HG03045 (cell line): ENCODE measurements around the gene CHRNA4.

ENCODE experiments used
- ATAC-seq: cut with Tn5 transposase; IDR thresholded peaks from one replicate; pipeline ENCODE4 v1.9.1; 2021; ENCODE audit warnings: mild to moderate bottlenecking, moderate library complexity; ENCODE audit not compliant: unreplicated experiment

The CHRNA4 gene

DNA sequence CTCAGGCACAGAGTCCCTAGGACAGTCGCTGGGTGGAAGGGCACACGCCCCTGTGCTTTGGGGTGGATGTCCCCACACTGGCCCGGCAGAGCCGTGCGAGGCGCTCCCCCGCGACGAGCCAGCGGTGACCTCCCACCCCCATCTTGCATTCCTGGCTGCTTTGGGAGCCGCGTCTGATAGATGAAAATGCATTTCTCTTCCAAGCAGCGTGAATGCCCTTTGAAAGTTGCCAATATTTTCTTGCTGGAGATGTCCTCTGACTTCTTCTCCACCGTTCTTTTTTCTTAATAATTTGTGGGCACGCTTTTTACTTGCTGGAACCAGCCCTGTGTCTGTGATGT, 38.2 kb downstream of the CHRNA4 start:
- no peak for ATAC-seq

DNA sequence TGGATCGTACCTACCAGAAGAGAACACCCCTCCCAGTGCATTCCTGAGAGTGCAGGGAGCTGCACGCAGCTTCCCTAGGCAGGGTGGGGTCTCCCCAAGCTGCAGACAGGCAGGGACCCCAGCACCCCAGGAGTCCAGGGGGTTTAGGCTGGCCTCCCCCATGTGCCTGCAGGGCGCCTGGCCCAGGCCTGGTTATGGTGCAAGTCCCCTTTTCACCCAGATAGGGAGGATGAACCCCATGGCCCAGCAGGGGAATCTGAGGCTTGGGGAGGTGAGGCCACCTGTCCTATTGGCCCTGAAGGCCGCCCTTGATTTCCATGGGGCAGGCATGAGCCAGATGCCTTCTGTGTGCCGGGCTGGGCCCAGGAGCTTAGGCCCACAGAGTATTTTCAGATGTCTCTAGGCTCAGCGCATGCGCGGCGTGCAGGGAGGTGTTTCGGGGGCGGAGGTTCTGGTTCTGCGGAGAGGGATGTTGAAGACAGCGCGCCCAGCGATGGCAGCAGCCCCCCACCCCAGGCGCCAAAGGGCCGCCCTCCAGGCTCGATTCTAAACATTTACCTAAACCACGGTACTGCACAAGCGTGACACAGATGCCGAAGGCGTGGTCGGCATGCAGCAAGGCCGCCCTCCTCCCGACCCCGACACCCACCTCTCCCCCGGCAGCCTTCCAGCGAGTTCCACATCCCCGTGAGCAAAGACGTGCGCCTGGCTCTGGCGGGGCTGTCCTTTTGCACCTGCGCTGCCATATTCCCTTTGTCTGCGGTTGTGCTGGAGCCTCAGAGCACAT, 38.8 kb downstream of the CHRNA4 start:
- ATAC-seq = no peak

DNA sequence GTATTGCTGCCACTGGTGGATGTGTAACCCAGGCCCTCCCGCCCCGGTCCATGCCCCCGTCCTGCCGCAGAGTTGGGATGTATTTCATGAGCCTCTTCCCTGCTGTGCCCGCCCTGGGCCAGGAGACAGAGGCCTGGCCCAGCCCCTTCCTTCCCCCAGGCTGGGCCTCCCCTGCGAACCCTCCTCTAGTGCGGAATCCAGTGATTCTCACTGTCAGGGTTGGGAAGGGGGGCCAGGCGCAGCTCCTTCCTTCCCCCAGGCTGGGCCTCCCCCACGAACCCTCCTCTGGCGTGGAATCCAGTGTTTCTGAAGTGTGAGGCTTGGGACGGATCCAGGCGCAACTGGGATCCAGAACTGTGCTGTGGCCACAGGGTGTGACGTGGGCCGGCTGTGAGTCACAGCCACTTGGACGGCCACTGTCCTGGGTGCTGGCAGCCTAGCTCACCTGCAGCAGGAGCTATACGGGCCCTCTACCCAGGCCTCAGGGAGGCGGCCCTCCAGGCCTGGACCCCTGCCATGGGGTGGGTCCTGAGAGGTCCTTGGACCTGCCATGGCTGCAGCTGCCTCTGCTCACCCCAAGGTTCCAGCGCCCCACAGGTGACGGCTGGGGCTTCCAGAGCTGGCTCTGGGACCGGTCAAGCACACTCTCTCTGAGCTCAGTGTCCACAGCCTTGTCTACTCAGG, 39.9 kb downstream of the CHRNA4 start:
- ATAC-seq = no peak

DNA sequence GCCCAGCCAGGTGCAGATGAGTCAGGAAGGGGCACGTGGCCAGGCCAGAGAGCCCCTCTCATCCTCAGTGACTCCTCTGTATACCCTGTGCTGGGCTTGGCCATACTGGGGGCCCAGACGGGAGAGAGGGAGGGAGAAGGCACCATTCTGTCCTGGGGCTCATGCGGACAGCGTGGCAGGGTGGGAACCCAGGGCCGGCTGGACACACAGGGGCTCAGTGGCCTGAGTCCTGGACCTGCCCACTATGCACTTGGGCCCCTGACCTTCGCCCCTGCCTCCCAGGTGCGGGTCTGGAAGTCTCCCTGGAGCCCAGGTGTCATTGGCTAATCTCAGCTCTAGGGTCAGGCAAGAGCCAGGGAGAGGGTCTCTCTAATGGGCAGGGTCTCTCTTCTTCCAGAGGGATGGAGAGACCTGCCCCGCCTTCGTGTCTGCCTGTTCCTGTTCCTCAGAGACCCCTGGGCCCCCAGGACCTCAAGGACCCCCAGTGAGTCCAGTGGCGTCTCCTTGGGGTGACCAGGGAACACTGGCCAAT, 40.5 kb downstream of the CHRNA4 start:
- no peak for ATAC-seq

DNA sequence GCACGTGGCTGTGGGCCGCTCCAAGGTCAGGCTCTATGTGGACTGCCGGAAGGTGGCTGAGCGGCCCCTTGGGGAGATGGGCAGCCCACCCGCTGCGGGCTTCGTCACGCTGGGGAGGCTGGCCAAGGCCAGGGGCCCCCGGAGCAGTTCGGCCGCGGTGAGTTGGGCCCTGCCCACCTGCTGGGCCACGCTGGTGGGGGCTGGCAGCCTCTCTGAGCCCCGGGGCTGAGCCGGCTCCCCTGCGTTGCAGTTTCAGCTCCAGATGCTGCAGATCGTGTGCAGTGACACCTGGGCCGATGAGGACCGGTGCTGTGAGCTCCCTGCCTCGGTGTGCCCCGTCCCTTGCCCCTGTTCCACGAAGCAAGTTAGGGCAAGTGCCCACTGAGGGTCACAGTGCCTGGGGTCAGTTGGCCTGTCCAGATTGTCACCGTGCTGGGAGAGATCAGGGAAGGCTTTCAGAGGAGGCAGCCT, 41.1 kb downstream of the CHRNA4 start:
- no peak for ATAC-seq

DNA sequence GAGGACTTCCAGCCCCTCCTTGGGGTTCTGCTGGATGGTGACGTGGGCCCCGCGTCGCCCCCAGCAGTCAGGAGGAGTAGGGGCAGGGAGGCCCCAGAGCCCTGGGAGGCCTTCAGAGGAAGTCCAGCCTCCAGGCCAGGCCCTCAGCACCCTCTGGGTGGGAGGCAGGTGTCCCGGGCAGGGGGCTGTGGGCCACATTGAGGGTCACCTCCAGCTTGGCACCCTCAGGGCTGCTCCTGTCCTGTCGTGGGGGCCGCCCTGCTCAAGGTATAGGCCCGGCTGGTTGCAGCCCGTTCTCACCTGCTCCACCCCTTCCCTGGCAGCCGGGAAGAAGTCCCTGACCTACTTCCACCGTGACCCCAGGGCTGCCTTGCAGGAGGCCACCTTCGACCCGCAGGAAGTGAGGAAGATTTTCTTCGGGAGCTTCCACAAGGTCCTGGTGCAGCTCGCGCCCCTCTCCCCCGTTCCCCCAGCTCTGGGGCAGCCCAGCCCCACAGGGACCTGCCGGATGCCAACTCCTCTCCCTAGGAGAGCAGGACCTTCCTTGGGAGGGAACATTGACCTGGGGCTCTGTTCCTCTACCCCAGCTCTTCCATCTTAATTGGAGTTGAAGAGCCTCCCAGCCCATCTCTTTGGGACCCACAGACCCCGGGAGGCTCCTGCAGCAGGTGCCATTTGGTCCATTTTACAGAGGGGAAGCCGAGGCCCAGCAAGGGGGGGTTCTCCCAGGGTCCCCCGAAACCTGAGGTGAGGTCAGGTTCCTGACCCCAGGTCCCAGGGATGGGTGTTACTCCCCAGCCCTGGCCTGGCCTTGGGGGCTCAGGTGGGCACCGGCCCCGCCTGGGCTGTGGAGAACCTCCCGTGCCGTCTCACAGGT, 41.7 kb downstream of the CHRNA4 start:
- no peak for ATAC-seq

DNA sequence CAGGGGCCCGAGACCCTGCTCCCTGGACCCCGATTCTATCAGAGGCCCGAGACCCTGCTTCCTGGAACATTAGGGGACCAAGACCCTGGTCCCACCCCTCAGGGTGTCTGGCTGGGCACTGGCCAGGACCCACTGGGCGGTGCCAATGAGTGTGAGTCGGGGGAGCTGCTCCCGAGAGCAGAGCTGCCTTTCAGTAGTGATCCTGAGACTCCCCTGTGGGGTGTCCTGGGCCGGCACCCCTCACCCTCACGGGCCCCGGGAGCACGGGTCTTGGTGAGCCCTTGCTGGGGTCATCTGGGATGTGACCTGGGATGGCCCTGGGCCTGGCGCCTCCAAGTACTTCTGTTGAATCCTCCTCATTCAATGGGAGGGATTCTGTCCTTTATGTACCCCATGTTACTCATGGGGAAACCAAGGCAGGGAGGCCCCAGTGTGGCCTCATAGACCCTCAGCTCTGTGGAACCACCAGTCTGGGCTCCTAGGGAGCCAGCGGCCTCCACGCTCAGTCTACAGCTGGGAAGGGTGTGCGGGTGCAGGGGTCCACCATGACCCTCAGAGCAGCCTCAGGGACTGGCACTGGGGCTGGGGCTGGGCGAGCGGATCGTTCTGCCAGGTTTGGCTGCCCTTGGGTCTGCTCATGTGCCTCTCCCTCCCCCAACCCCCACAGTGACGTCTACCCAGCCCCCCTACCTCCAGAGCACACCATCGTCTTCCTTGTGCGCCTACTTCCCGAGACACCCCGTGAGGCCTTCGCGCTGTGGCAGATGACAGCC, 42.6 kb downstream of the CHRNA4 start:
- ATAC-seq = no peak

DNA sequence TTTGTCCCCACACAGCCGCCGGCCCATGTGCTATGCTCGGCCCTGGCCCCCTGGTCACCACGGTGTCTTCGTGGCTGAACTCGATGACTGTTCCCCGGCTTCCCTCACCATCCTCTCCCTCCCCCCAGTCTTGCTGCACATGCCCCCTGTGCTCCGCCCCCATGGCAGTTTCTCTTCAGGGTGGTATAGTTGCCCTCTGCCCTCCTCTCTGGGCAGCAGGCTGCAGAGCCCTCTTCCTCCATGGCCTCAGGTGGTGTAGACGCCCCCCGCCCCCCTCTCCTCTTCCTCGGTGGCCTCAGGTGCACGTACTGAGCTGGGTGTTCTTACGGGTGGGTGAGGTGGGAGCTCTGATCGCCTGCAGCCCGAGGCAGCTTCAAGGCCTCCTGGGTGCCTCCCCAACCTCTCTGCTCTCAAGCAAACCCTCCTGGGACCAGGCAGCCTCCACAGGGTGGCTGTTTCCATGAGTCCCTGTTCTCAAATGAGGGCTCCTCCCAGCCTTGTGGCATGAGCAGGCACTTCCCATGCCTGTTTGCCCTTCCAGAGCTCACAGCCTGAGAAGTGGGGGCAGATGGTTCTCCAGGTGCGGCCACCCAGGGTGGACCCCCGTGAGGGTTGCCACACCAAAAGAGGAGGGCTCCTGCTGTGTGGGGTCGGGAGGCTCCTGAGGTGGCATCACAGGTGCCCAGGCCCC, 43.4 kb downstream of the CHRNA4 start:
- ATAC-seq = no peak

DNA sequence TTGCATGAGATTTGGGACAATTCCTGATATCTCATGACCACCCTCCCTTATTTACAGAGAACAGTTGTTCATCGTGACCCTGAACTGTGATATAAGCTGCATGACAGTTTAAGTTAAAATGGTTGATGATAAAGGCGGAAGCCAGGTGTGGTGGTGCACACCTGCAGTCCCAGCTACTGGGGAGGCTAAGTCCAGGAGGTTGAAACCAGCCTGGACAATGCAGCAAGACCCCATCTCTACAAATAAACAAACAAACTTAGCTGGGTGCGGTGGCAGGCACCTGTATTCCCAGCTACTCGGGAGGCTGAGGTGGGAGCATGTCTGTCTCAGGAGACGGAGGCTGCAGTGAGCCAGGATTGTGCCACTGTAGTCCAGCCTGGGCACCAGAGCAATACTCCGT, 44.1 kb downstream of the CHRNA4 start:
- ATAC-seq = no peak

DNA sequence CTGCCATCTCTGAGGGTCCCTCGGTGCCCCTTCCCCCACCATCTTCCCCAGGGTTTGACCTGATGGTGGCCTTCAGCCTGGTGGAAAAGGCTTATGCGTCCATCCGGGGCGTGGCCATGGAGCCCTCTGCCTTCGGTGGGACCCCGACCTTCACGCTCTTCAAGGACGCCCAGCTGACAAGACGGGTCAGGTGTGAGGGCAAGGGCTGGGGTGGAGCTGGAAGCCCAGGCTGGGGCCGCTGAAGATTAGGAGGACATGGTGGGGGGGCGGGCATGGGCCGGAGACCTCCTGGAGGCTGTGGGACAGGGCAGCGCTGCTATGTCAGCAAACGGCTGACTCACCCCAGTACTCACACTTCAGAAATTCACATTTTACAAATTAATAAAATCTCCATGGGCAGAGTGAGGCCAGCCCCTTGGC, 44.6 kb downstream of the CHRNA4 start:
- ATAC-seq = no peak

DNA sequence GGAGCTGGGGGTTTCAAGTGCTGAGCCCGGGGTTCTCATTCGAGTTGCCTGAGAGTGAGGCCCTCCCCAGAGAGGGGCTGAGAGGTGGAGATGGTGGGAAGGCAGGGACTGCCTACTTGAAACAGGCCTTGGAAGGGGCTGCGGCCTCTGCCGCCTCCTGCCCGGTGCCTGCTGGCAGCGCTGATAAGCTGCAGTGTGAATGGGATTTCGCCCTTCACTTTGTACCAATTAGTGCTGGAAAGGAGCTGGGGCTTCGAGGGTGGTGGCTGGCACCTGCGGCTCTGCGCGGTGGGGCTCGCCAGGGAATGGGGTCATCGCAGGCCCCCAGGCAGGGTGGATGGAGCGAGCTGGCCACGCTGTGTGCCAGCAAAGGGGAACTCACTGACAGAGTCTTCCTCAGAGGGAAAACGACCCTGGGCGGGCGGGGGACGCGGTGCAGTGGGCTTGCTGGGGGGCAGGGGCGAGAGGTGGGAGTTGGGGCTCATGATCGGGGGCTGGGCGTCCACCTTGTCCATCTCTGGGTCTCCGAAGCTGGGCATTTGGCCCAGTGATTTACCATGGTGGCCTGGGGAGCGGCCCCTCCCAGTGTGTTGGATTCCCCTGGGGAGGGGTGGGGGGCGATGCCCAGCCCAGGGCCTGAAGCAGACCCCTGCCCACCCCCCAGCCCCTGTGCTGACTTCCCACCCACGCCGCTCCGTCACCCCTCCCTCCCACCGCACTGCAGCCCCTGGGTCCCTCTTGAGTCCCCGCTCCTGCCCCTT, 45.2 kb downstream of the CHRNA4 start:
- no peak for ATAC-seq

DNA sequence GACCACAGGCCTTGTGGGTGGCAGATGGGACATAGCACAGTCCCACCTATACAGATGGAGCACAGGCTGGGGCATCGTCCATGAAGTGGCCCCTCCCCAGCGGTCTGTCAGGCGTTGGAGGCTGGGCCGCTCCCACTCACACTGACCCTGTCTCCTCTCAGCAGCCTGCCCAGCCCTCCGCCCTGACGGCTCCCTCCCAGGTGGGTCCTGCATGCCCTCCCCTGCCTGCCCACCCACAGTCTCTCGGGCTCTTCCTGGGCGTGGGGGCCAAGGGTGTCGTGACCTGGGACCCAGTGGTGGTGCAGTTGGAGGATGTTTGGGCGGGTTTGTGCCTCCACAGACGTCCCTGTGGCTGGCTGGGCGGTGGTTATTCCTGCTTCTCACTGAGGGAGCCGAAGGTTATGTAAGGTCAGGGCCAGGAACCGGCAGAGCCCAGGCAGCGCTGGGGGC, 45.9 kb downstream of the CHRNA4 start:
- no peak for ATAC-seq

DNA sequence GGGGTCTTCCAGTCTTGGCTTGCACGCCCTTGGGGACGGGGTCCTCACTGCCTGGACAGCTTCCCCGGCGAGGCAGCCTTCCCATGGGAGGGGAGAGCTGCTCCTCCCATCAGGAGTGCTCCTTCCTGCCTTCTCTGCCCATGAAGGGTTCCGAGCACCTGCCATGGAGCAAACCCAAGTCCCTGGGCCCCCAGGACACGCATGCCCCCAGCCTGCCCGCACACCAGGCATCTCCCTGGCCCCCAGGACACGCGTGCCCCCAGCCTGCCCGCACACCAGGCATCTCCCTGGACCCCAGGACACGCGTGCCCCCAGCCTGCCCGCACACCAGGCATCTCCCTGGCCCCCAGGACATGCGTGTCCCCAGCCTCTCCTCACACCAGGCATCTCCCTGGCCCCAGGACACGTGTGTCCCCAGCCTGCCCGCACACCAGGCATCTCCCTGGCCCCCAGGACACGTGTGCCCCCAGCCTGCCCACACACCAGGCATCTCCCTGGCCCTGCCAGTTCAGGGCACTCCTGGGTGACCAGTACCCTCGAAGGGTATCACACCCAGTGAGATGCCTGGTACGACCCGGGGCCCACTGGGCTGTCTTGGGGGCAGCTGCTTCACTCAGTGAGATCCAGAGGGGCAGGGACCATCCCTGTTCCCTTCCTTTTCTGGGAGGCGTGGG, 46.4 kb downstream of the CHRNA4 start:
- no peak for ATAC-seq

DNA sequence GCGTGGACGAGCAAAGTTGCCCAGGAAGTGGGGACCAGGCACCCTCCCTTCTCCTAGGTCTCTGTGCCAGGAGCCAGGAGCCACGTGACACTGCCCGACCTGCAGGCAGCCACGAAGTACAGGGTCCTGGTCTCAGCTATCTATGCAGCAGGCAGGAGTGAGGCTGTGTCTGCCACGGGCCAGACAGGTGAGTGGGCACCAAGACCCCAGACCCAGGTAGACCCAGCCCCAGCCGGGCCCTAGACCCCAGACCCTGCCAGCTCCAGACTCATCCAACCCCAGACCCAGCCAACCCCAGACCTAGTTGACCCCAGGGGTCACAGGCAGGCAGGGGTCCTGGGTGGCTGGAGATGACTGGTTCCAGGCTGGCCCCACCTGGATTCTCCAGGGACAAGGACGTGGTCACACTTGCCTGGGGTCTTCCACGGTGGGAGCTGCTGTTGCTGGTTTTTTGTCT, 47.1 kb downstream of the CHRNA4 start:
- no peak for ATAC-seq

DNA sequence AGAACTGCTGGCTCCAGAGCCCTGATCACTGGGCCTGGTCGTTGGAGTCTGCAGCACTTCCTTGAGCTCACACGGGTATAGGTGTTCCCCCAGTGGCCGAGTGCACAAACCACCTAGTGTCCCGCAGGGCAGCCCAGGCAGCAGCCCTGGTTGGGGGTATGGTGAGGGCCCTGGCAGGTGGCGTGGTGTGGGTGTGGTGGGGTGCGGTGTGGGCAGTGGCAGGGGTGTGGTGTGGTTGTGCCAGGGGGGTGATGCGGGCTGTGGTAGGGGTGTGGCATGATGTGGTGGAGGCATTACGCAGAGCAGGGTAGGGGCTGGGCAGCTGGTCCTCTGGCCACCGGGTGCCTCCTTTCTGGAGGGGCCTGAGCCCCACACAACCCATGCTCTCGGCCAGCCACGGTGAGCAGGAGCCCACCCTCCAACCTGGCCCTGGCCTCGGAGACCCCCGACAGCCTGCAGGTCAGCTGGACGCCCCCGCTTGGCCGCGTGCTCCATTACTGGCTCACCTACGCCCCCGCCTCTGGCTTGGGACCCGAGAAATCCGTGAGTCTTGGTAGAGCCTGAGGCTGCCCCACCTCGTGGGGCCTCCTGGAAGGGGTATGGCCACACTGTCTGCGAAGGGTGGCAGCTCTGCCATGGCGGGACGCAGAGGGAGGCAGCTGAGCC, 47.7 kb downstream of the CHRNA4 start:
- no peak for ATAC-seq

DNA sequence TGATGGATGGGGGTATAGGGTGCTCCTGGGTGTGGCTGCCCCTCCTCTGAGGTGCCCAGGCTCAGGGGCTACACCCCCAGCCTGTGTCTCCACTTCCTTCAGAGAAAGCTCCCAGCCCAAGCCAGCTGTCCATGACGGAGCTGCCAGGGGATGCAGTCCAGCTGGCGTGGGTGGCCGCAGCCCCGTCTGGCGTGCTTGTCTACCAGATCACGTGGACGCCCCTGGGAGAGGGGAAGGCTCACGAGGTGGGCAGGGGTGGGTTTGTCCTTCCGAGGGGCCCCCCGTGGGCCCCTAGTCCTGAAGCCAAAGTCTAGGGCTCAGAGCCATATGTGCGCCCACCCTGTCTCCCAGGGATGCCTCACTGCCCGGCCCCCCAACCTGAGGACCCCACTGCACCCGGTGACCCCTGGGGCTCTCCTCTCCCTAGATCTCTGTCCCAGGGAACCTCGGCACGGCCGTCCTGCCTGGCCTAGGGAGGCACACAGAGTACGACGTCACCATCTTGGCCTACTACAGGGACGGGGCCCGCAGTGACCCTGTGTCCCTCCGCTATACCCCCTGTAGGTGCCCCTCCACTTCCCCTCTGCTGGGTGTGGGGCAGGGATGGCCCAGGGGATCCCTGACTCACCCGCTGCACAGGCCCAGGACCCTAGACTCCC, 48.3 kb downstream of the CHRNA4 start:
- no peak for ATAC-seq

DNA sequence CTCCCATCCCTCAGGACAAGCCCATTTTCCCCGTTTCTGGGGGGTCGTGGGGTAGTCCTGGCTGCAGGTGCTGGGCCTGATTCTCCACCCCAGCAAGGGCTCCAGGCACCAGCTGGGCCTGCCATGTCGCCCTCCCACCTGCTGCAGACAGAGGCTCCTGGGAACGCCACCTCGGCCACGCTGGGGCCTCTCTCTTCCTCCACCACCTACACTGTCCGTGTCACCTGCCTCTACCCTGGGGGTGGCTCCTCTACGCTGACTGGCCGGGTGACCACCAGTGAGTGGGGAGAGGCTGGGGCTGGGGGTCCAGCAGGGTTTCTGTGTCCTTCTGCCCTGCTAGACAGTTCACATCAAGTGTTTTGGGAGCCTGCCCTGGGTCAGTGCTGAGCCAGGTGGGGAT, 48.9 kb downstream of the CHRNA4 start:
- no peak for ATAC-seq
